HepG2 (cell line): ENCODE results near the gene ZNF281. TPM values are rescaled to one million over a fixed set of nuclear protein-coding genes. Genes with fewer than 3 reads are reported as not detected.

Source experiments
- ATAD3A ChIP-seq: sonication (generic); formaldehyde crosslinking; IDR thresholded peaks from 2 replicates; pipeline ENCODE4 v1.4.0; 2020; ENCODE audit warnings: missing genetic modification reagents
- CTCF ChIP-seq: sonication (generic); formaldehyde crosslinking; IDR thresholded peaks from 2 replicates; pipeline ENCODE4 v1.5.0; 2020; ENCODE audit warnings: mild to moderate bottlenecking, missing genetic modification reagents, moderate library complexity
- ELF3 ChIP-seq: IDR thresholded peaks from 2 replicates; pipeline ENCODE4 v1.6.1; 2016; ENCODE audit warnings: missing genetic modification reagents, missing compliant biosample characterization
- FOXK2 ChIP-seq: fragments of 450-650 bp; IDR thresholded peaks from 2 replicates; pipeline ENCODE4 v1.6.1; 2016
- KDM4B ChIP-seq: sonication (generic); formaldehyde crosslinking; IDR thresholded peaks from 2 replicates; pipeline ENCODE4 v1.4.0; 2020; ENCODE audit warnings: missing genetic modification reagents
- KLF9 ChIP-seq: IDR thresholded peaks from 2 replicates; pipeline ENCODE4 v1.6.1; 2016; ENCODE audit warnings: low read depth
- NR2C2 ChIP-seq: sonication (generic); formaldehyde crosslinking; IDR thresholded peaks from 2 replicates; pipeline ENCODE4 v1.4.0; 2020; ENCODE audit warnings: missing genetic modification reagents, mild to moderate bottlenecking, moderate library complexity, borderline replicate concordance
- PCBP2 ChIP-seq: fragments of 200-400 bp; formaldehyde crosslinking; optimal IDR thresholded peaks from 2 replicates; pipeline ENCODE3; 2018; ENCODE audit warnings: low read length, low read depth; ENCODE audit not compliant: poor library complexity, severe bottlenecking
- SMARCE1 ChIP-seq: fragments of 450-650 bp; IDR thresholded peaks from 2 replicates; pipeline ENCODE4 v1.6.1; 2017; ENCODE audit warnings: borderline replicate concordance
- SRY ChIP-seq: sonication (generic); formaldehyde crosslinking; IDR thresholded peaks from 2 replicates; pipeline ENCODE4 v1.8.0; 2022; ENCODE audit warnings: mild to moderate bottlenecking, missing genetic modification reagents
- ZBTB3 ChIP-seq: sonication (generic); formaldehyde crosslinking; IDR thresholded peaks from 2 replicates; pipeline ENCODE4 v1.4.0; 2020; ENCODE audit warnings: low read depth, mild to moderate bottlenecking, moderate library complexity, missing genetic modification reagents, borderline replicate concordance
- ZGPAT ChIP-seq: IDR thresholded peaks from 2 replicates; pipeline ENCODE4 v1.6.1; 2016; ENCODE audit warnings: mild to moderate bottlenecking
- ZMYM4 ChIP-seq: sonication (generic); formaldehyde crosslinking; IDR thresholded peaks from 2 replicates; pipeline ENCODE4 v1.8.1; 2023; ENCODE audit warnings: mild to moderate bottlenecking, missing genetic modification reagents
- ZNF343 ChIP-seq: sonication (generic); formaldehyde crosslinking; IDR thresholded peaks from 2 replicates; pipeline ENCODE4 v1.4.0; 2020; ENCODE audit warnings: mild to moderate bottlenecking, missing genetic modification reagents
- ZNF382 ChIP-seq: sonication (generic); formaldehyde crosslinking; IDR thresholded peaks from 2 replicates; pipeline ENCODE4 v1.5.0; 2020; ENCODE audit warnings: missing genetic modification reagents, mild to moderate bottlenecking, borderline replicate concordance
- ZNF44 ChIP-seq: sonication (generic); formaldehyde crosslinking; IDR thresholded peaks from 2 replicates; pipeline ENCODE4 v1.5.1; 2020; ENCODE audit warnings: mild to moderate bottlenecking, missing genetic modification reagents
- ZNF607 ChIP-seq: sonication (generic); formaldehyde crosslinking; IDR thresholded peaks from 2 replicates; pipeline ENCODE4 v1.5.1; 2020; ENCODE audit warnings: missing genetic modification reagents, mild to moderate bottlenecking, borderline replicate concordance
- ZNF713 ChIP-seq: sonication (generic); formaldehyde crosslinking; IDR thresholded peaks from 2 replicates; pipeline ENCODE4 v1.4.0; 2020; ENCODE audit warnings: mild to moderate bottlenecking, missing genetic modification reagents
- ZNF768 ChIP-seq: sonication (generic); formaldehyde crosslinking; IDR thresholded peaks from 2 replicates; pipeline ENCODE4 v1.4.0; 2020; ENCODE audit warnings: missing genetic modification reagents
- ZNF781 ChIP-seq: sonication (generic); formaldehyde crosslinking; IDR thresholded peaks from 2 replicates; pipeline ENCODE4 v1.5.1; 2020; ENCODE audit warnings: borderline replicate concordance, mild to moderate bottlenecking, missing genetic modification reagents; ENCODE audit errors: not compliant biosample characterization
- polyA plus RNA-seq, 8 experiments: library from polyadenylated mRNA; depleted of rRNA in 3 of 8; stranded (reverse) in 7 of 8; unstranded in 1 of 8; fragments of >200 nt; fragmentation: Illumina TruSeq in 4 of 8; extraction: Trizol in 4 of 8; gene quantifications; 2 replicates each; pipeline versions ENCODE4 v1.2.1 to v1.2.3, GENCODE V29; 2011 to 2016; ENCODE audit warnings: low read depth in 4 of 8, missing spikeins in 1 of 8, mixed read lengths in 1 of 8; ENCODE audit not compliant: insufficient read depth in 1 of 8
- total RNA-seq, 5 experiments: library from RNA; depleted of rRNA; stranded (reverse); fragments of >200 nt; fragmentation: Illumina TruSeq; extraction: Trizol; gene quantifications; 2 replicates each; pipeline ENCODE4 v1.2.3, GENCODE V29; 2016; ENCODE audit warnings: low read depth in 1 of 5
- TF ChIP-seq, protein P1 (sequence below): sonication (generic); formaldehyde crosslinking; IDR thresholded peaks from 2 replicates; pipeline ENCODE4 v1.5.0; 2020; ENCODE audit warnings: mild to moderate bottlenecking, low read depth, missing genetic modification reagents, borderline replicate concordance
- TF ChIP-seq, protein P2 (sequence below): sonication (generic); formaldehyde crosslinking; IDR thresholded peaks from 2 replicates; pipeline ENCODE4 v1.4.0; 2020; ENCODE audit warnings: mild to moderate bottlenecking, low read depth, missing genetic modification reagents
- TF ChIP-seq, protein P3 (sequence below): sonication (generic); formaldehyde crosslinking; IDR thresholded peaks from 2 replicates; pipeline ENCODE4; 2020; ENCODE audit warnings: missing genetic modification reagents, mild to moderate bottlenecking, borderline replicate concordance

Gene ZNF281
- total and polyA plus RNA-seq, 2 of the 13 experiments (the other 11 are each of a cell fraction or from before 2014, with no cell fraction given) = 7.7 to 20.6 TPM

GRCh38 chr1:200409761-200410565 is at the start of gene ZNF281 (continued):
- TF ChIP-seq CTCF = no peak
- no peak for TF ChIP-seq KLF9 (CRISPR knock-in tag)
- TF ChIP-seq ZNF781 (CRISPR knock-in tag) = no peak
- no peak for TF ChIP-seq ZBTB3
- no peak for TF ChIP-seq PCBP2
- TF ChIP-seq ZNF382 (CRISPR knock-in tag) = no peak
- TF ChIP-seq KDM4B = no peak
- TF ChIP-seq ZNF44 (CRISPR knock-in tag) = 0 out of 2 replicates have a peak, but pooled peaks have one; percentile 34
- TF ChIP-seq, protein P1, sequence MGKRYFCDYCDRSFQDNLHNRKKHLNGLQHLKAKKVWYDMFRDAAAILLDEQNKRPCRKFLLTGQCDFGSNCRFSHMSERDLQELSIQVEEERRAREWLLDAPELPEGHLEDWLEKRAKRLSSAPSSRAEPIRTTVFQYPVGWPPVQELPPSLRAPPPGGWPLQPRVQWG = no peak
- TF ChIP-seq, protein P2, sequence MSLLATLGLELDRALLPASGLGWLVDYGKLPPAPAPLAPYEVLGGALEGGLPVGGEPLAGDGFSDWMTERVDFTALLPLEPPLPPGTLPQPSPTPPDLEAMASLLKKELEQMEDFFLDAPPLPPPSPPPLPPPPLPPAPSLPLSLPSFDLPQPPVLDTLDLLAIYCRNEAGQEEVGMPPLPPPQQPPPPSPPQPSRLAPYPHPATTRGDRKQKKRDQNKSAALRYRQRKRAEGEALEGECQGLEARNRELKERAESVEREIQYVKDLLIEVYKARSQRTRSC (CRISPR knock-in tag) = no peak
- TF ChIP-seq, protein P3, sequence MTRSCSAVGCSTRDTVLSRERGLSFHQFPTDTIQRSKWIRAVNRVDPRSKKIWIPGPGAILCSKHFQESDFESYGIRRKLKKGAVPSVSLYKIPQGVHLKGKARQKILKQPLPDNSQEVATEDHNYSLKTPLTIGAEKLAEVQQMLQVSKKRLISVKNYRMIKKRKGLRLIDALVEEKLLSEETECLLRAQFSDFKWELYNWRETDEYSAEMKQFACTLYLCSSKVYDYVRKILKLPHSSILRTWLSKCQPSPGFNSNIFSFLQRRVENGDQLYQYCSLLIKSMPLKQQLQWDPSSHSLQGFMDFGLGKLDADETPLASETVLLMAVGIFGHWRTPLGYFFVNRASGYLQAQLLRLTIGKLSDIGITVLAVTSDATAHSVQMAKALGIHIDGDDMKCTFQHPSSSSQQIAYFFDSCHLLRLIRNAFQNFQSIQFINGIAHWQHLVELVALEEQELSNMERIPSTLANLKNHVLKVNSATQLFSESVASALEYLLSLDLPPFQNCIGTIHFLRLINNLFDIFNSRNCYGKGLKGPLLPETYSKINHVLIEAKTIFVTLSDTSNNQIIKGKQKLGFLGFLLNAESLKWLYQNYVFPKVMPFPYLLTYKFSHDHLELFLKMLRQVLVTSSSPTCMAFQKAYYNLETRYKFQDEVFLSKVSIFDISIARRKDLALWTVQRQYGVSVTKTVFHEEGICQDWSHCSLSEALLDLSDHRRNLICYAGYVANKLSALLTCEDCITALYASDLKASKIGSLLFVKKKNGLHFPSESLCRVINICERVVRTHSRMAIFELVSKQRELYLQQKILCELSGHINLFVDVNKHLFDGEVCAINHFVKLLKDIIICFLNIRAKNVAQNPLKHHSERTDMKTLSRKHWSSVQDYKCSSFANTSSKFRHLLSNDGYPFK (CRISPR knock-in tag) = peak; percentile 52; the same call in 1 of the 2 replicates
- 0 out of 2 replicates have a peak, but pooled peaks have one; percentile 23 for TF ChIP-seq ZNF343 (CRISPR knock-in tag)
- TF ChIP-seq ZNF607 = peak; percentile 52; the same call in 1 of the 2 replicates
- TF ChIP-seq ZNF768 = peak; percentile 33; the same call in 1 of the 2 replicates
- TF ChIP-seq SMARCE1 = no peak
- 0 out of 2 replicates have a peak, but pooled peaks have one; percentile 40 for TF ChIP-seq ZMYM4 (CRISPR knock-in tag)
- 0 out of 2 replicates have a peak, but pooled peaks have one; percentile 35 for TF ChIP-seq NR2C2 (CRISPR knock-in tag)
- peak; percentile 40; the same call in 1 of the 2 replicates for TF ChIP-seq ELF3 (CRISPR knock-in tag)
- no peak for TF ChIP-seq SRY (CRISPR knock-in tag)
- no peak for TF ChIP-seq ATAD3A (CRISPR knock-in tag)
- TF ChIP-seq ZNF713 (CRISPR knock-in tag) = 0 out of 2 replicates have a peak, but pooled peaks have one; percentile 21
- TF ChIP-seq ZGPAT = peak; percentile 78
- TF ChIP-seq FOXK2 = no peak
